Prostate gland (tissue), 2 donors: Measurements from ENCODE around the gene TGFB1. TPM values are rescaled to one million over a fixed set of nuclear protein-coding genes. Genes with fewer than 3 reads are reported as not detected.

Experiments
- DNase-seq: peaks from one replicate; pipeline ENCODE4 v3.0.0-alpha.2; 2019; ENCODE audit warnings: low spot score
- H3K27ac ChIP-seq, 2 donors: fragments of 200-600 bp; sonication (generic); 2 replicates each; pipeline ENCODE4 v1.5.1; 2017 to 2019
- H3K27me3 ChIP-seq: fragments of 200-600 bp; sonication (generic); replicated peaks from 2 replicates; pipeline ENCODE4 v1.5.1; 2019; ENCODE audit not compliant: insufficient read depth
- H3K36me3 ChIP-seq, 2 donors: fragments of 200-600 bp; sonication (generic); 1 replicate in 1 of 2; 2 replicates in 1 of 2; pipeline versions ENCODE4 v1.5.1 to v1.8.1; 2017 to 2019
- H3K4me1 ChIP-seq: fragments of 200-600 bp; sonication (generic); replicated peaks from 2 replicates; pipeline ENCODE4 v1.5.1; 2019
- H3K4me3 ChIP-seq, 2 donors: fragments of 200-600 bp; sonication (generic); 2 replicates each; pipeline ENCODE4 v1.5.1; 2017 to 2019
- H3K9me3 ChIP-seq: fragments of 200-600 bp; sonication (generic); 2 replicates; pipeline ENCODE4 v1.5.1; 2017
- POLR2A ChIP-seq: fragments of 450-650 bp; IDR thresholded peaks from one replicate; pipeline ENCODE4 v1.6.1; 2016; ENCODE audit warnings: antibody characterized with exemption, mild to moderate bottlenecking
- POLR2AphosphoS5 ChIP-seq: sonication (generic); formaldehyde crosslinking; IDR thresholded peaks from one replicate; pipeline ENCODE4 v1.6.1; 2017; ENCODE audit warnings: antibody characterized with exemption
- WGBS: methylation state at CpG from one replicate; pipeline ENCODE4 v1.1.5; 2018; 5-methylcytosine and 5-hydroxymethylcytosine counted together
- intact Hi-C: fragments of 100-400 bp; cut with DNase I; formaldehyde crosslinking; loops from one replicate; pipeline ENCODE4 v1.14.2; 2022
- total RNA-seq, 2 donors: library from RNA; depleted of rRNA; stranded (reverse); fragments of >200 nt; gene quantifications; one replicate each; pipeline ENCODE4 v1.1.0, GENCODE V29; 2016
- TF ChIP-seq, protein P1 (sequence below), 4 experiments: fragments of 200-600 bp in 2 of 4; fragments of 450-650 bp in 2 of 4; sonication (generic) in 2 of 4; IDR thresholded peaks; 1 replicate in 3 of 4; 2 replicates in 1 of 4; pipeline ENCODE4 v1.5.1; 2016 to 2019; ENCODE audit warnings: antibody characterized with exemption in 4 of 4, mild to moderate bottlenecking in 2 of 4, moderate library complexity in 2 of 4

Gene TGFB1
- total RNA-seq, 2 donors from 2014 or later, result 9.7 to 32.4 TPM

DNA sequence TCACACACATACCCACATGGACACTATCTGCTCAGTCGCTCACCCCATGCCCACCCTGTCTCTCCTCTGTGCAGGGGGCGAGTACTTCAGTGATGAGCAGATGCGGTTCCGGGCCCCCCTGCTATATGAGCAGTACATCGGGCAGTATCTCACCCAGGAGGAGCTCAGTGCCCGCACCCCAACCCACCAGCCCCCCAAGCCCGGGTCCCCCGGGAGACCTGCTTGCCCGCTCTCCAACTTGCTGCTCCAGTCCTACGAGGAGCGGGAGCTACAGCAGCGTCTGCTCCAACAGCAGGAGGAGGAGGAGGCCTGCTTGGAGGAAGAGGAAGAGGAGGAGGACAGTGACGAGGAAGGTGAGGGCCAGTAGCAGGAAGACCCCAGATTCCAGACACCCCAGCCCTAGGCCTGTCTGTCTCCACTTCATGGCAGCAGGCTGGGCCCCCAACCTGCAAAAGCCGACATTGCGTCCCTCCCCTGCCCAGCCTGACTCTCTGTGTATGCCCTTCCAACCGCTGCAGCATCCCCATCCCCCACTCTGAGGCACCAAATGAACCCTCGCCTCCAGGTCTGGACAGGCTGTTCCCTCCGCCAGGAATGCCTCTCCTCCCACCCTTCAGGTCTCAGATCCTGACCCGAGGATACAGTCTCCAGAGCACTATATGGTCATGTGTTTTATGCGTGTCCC lies 34.1 kb downstream of the TGFB1 start:
- intact Hi-C loops, result loop anchor here (5.0 kb wide), 1 partner anchor 38 kb away; no protein-coding TSS in a partner anchor
- no peak for DNase-seq
- Histone ChIP-seq H3K27me3 (no peaks in the 10 kb centered on the region), H3K9me3 (no peaks in the 10 kb centered on the region), H3K27ac (no peak overlapping the region), H3K36me3 (peaks cover 0 to 8% of the 10 kb centered on the region in 2 donors), H3K4me1 (no peaks in the 10 kb centered on the region), H3K4me3 (no peak overlapping the region)
- 74% methylated on average over 20 of the region's 20 CpGs for WGBS
- no peak for TF ChIP-seq POLR2AphosphoS5

- H3K9me3 ChIP-seq, result no peaks in the 10 kb centered on the region
- H3K27me3 ChIP-seq, result no peaks in the 10 kb centered on the region
- peaks cover 0 to 8% of the 10 kb centered on the region in 2 donors for H3K36me3 ChIP-seq
- H3K4me1 ChIP-seq, result no peaks in the 10 kb centered on the region
- intact Hi-C loops, result no loop called here
- no peak overlapping the region for H3K4me3 ChIP-seq
- no peak for DNase-seq
- TF ChIP-seq POLR2AphosphoS5, result no peak
- TF ChIP-seq, protein P1, sequence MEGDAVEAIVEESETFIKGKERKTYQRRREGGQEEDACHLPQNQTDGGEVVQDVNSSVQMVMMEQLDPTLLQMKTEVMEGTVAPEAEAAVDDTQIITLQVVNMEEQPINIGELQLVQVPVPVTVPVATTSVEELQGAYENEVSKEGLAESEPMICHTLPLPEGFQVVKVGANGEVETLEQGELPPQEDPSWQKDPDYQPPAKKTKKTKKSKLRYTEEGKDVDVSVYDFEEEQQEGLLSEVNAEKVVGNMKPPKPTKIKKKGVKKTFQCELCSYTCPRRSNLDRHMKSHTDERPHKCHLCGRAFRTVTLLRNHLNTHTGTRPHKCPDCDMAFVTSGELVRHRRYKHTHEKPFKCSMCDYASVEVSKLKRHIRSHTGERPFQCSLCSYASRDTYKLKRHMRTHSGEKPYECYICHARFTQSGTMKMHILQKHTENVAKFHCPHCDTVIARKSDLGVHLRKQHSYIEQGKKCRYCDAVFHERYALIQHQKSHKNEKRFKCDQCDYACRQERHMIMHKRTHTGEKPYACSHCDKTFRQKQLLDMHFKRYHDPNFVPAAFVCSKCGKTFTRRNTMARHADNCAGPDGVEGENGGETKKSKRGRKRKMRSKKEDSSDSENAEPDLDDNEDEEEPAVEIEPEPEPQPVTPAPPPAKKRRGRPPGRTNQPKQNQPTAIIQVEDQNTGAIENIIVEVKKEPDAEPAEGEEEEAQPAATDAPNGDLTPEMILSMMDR (IDR thresholded peaks at IDR 0.05), result no peak
- no peak for TF ChIP-seq POLR2A
- H3K27ac ChIP-seq, result no peak overlapping the region
- 75% methylated on average over 19 of the region's 19 CpGs for WGBS
Measured at GRCh38 chr19:41318696-41319499, 34.8 kb downstream of the TGFB1 start.

DNA sequence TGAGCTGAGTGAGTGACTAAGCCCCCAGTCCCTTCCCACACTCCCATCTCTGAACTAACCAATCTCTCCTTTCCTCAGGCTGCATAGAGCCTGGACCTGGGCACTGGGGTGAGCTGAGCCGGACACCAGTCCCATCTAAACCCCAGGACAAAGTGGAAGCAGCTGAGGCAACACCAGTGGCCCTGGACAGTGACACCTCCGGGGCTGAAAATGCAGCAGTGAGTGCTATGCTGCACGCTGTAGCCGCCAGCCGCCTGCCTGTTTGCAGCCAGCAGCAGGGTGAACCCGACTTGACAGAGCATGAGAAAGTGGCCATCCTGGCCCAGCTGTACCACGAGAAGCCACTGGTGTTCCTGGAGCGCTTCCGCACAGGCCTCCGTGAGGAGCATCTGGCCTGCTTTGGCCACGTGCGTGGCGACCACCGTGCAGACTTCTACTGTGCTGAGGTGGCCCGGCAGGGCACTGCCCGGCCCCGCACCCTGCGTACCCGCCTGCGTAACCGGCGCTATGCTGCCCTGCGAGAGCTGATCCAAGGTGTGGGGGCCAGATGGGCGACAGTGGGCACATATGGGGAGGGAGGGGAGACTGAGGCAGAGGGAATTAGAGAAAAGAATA lies 37.3 kb downstream of the TGFB1 start:
- no peak for DNase-seq
- Histone ChIP-seq H3K9me3 (no peaks in the 10 kb centered on the region), H3K27me3 (no peaks in the 10 kb centered on the region), H3K36me3 (peaks cover 0 to 18% of the 10 kb centered on the region in 2 donors), H3K27ac (no peak overlapping the region), H3K4me1 (no peaks in the 10 kb centered on the region), H3K4me3 (no peak overlapping the region)
- 94% methylated on average over 24 of the region's 24 CpGs for whole genome bisulfite sequencing
- intact Hi-C loops, result no loop called here
- TF ChIP-seq POLR2AphosphoS5 (no peak), POLR2A (no peak)
- TF ChIP-seq, protein P1 (IDR thresholded peaks at IDR 0.05), result no peak

DNA sequence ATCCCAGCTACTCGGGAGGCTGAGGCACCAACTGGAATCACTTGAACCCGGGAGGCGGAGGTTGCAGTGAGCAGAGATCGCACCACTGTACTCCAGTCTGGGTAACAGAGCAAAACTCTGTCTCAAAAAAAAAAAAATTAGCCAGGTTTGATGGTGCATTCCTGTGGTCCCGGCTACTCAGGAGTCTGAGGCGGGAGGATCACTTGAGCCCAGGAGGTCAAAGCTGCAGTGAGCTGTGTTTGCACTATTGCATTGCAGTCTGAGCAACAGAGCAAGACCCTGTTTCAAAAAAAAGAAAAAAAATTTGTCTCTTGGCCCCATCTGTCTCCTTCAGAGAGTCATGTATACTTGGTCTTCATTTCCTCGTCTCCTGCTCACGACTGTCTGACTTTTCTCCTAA lies 42.1 kb downstream of the TGFB1 start:
- no peak overlapping the region for H3K27ac ChIP-seq
- 87% methylated on average over 8 of the region's 8 CpGs for WGBS
- no peaks in the 10 kb centered on the region for H3K9me3 ChIP-seq
- H3K27me3 ChIP-seq, result no peaks in the 10 kb centered on the region
- intact Hi-C loops, result no loop called here
- no peak for DNase-seq
- H3K4me3 ChIP-seq, result no peak overlapping the region
- TF ChIP-seq POLR2AphosphoS5, result no peak
- TF ChIP-seq POLR2A, result no peak
- TF ChIP-seq, protein P1 (IDR thresholded peaks at IDR 0.05), result no peak
- H3K4me1 ChIP-seq, result peaks cover 14% of the 10 kb centered on the region
- H3K36me3 ChIP-seq, result peaks cover under 1 to 14% of the 10 kb centered on the region in 2 donors

GRCh38 chr19:41311072-41311471 lies 42.6 kb downstream of the TGFB1 start:
- no peak for DNase-seq
- peaks cover 14% of the 10 kb centered on the region for H3K4me1 ChIP-seq

More at GRCh38 chr19:41311072-41311471, 42.6 kb downstream of the TGFB1 start:
- no peaks in the 10 kb centered on the region for H3K9me3 ChIP-seq
- H3K4me3 ChIP-seq, result peak overlapping the region; percentile 59 to 78
- H3K36me3 ChIP-seq, result peaks cover 5 to 12% of the 10 kb centered on the region in 2 donors
- TF ChIP-seq, protein P1 (IDR thresholded peaks at IDR 0.05), result no peak
- TF ChIP-seq POLR2A (no peak), POLR2AphosphoS5 (no peak)
- 41% methylated on average over 5 of the region's 5 CpGs for WGBS
- intact Hi-C loops, result no loop called here
- no peaks in the 10 kb centered on the region for H3K27me3 ChIP-seq
- H3K27ac ChIP-seq, result peak overlapping the region; percentile 95 to 96
